T-cell (primary cell): Measurements from ENCODE around the gene PINLYP. TPM values are rescaled to one million over a fixed set of nuclear protein-coding genes. Genes with fewer than 3 reads are reported as not detected.
A peak's percentile ranks its signal among the peaks of the same experiment; 100 is the strongest.

ENCODE experiments used
- ATAC-seq, 4 experiments: fragments of 200-7000 bp in 3 of 4; fragments of 150-1000 bp in 1 of 4; cut with Tn5 transposase; replicated peaks in 1 of 4; 1 replicate in 3 of 4; 2 replicates in 1 of 4; pipeline ENCODE4 v1.10.0; 2021; ENCODE audit warnings: moderate library complexity in 3 of 4, mild to moderate bottlenecking in 2 of 4, moderate number of reproducible peaks in 1 of 4
- CTCF ChIA-PET, 2 donors: fragments of 300-600 bp; sonication (Branson Sonifier 250); formaldehyde crosslinking; loops; one replicate each; lab custom pipeline; 2022; ENCODE audit warnings: antibody characterized with exemption in 2 of 2; lab: Charles Lee
- POLR2A ChIA-PET, 2 donors: fragments of 300-600 bp; sonication (Branson Sonifier 250); formaldehyde crosslinking; loops; one replicate each; lab custom pipeline; 2022; ENCODE audit warnings: antibody characterized with exemption in 2 of 2; lab: Charles Lee
- DNase-seq, 35 experiments: peaks; one replicate each; pipeline versions ENCODE4 v3.0.0 to v3.0.0-alpha.2; 2013 to 2023
- H3K27ac ChIP-seq: one replicate; pipeline ENCODE4 v1.5.1; 2013; ENCODE audit warnings: low read length
- H3K27me3 ChIP-seq, 2 experiments: replicated peaks in 1 of 2; 1 replicate in 1 of 2; 2 replicates in 1 of 2; pipeline versions ENCODE4 v1.6.1 to v1.7.0; 2013; ENCODE audit warnings: low read length in 1 of 2, mixed read lengths in 1 of 2; ENCODE audit not compliant: control insufficient read depth in 2 of 2, insufficient read depth in 2 of 2; ENCODE audit errors: extremely low read depth in 1 of 2
- H3K36me3 ChIP-seq, 2 donors: 1 replicate in 1 of 2; 2 replicates in 1 of 2; pipeline versions ENCODE4 v1.6.1 to v1.7.0; 2013; ENCODE audit warnings: low read length in 1 of 2; ENCODE audit not compliant: control insufficient read depth in 2 of 2, insufficient read depth in 1 of 2; ENCODE audit errors: extremely low read depth in 1 of 2
- H3K4me1 ChIP-seq, 2 experiments: 1 replicate in 1 of 2; 2 replicates in 1 of 2; pipeline versions ENCODE4 v1.6.1 to v1.7.0; 2013; ENCODE audit warnings: low read length in 2 of 2, mixed read lengths in 1 of 2; ENCODE audit not compliant: insufficient read depth in 2 of 2, control insufficient read depth in 1 of 2; ENCODE audit errors: extremely low read depth in 1 of 2
- H3K4me3 ChIP-seq, 2 donors: 1 replicate in 1 of 2; 2 replicates in 1 of 2; pipeline versions ENCODE4 v1.5.1 to v1.7.0; 2013; ENCODE audit warnings: mild to moderate bottlenecking in 2 of 2, low read length in 1 of 2, moderate library complexity in 1 of 2; ENCODE audit not compliant: control insufficient read depth in 1 of 2; ENCODE audit errors: extremely low read depth in 1 of 2
- H3K9me3 ChIP-seq: 2 replicates; pipeline ENCODE4 v1.7.0; 2013
- H3K27ac Mint-ChIP-seq, 2 donors: one replicate each; pipeline ENCODE4 v1.8.0; 2020 to 2021; ENCODE audit warnings: mild to moderate bottlenecking in 2 of 2, mixed read lengths in 2 of 2
- H3K27me3 Mint-ChIP-seq, 2 donors: one replicate each; pipeline ENCODE4 v1.8.0; 2021 to 2022; ENCODE audit warnings: mixed read lengths in 2 of 2
- H3K36me3 Mint-ChIP-seq: one replicate; pipeline ENCODE4 v1.8.0; 2021; ENCODE audit warnings: mixed read lengths
- H3K4me1 Mint-ChIP-seq, 3 donors: one replicate each; pipeline ENCODE4 v1.8.0; 2020 to 2022; ENCODE audit warnings: mixed read lengths in 3 of 3, mild to moderate bottlenecking in 1 of 3
- H3K4me3 Mint-ChIP-seq, 3 donors: one replicate each; pipeline ENCODE4 v1.8.0; 2020 to 2022; ENCODE audit warnings: mild to moderate bottlenecking in 3 of 3, mixed read lengths in 3 of 3, moderate library complexity in 3 of 3
- H3K9me3 Mint-ChIP-seq, 3 donors: one replicate each; pipeline ENCODE4 v1.8.0; 2020 to 2022; ENCODE audit warnings: mixed read lengths in 3 of 3
- WGBS: methylation state at CpG from one replicate; pipeline ENCODE4 v1.1.5; 2013; ENCODE audit warnings: missing lambda C conversion rate; ENCODE audit not compliant: insufficient coverage; 5-methylcytosine and 5-hydroxymethylcytosine counted together
- total RNA-seq, 35 experiments: library from RNA in 6 of 35; stranded (reverse) in 6 of 35; fragments of 120-200 nt in 1 of 35; gene quantifications; one replicate each; pipeline versions ENCODE4 v1.2.1 to v1.2.4 and lab custom pipeline; 2013 to 2026

Gene PINLYP
- total RNA-seq, 5 donors from 2014 or later (not counting 1 experiment from before 2014, with no cell fraction given), result 0.28 to 2.5 (median 1.5) TPM

- H3K9me3 ChIP-seq, result no peaks in the 10 kb centered on the region
- peaks cover 0 to 9% of the 10 kb centered on the region in 2 donors for H3K36me3 ChIP-seq
- DNase-seq, result no peak
- no peaks in the 10 kb centered on the region for H3K9me3 Mint-ChIP-seq
- H3K4me3 Mint-ChIP-seq, result no peak overlapping the region
- peaks cover 43 to 46% (median 44%) of the 10 kb centered on the region in 3 donors for H3K4me1 Mint-ChIP-seq
- H3K27ac Mint-ChIP-seq, result peak overlapping the region; percentile 81 to 82
- H3K36me3 Mint-ChIP-seq, result peaks cover 13% of the 10 kb centered on the region
- H3K27ac ChIP-seq, result no peak overlapping the region
- no peaks in the 10 kb centered on the region for H3K27me3 Mint-ChIP-seq
- ATAC-seq, result peak in 1 of 4 experiments; percentile 18
- H3K4me1 ChIP-seq, result peaks cover 7 to 28% of the 10 kb centered on the region in 2 experiments
- ChIA-PET POLR2A (no interaction called here), CTCF (interaction anchor here in 1 of 2 donors (1.0 kb wide), 1 partner anchor 15 kb away, joined by 5 read pairs; no protein-coding TSS in a partner anchor)
- no peaks in the 10 kb centered on the region for H3K27me3 ChIP-seq
- no peak overlapping the region for H3K4me3 ChIP-seq
- 71% methylated on average over 4 of the region's 5 CpGs for WGBS
Measured at GRCh38 chr19:43570174-43570791, 5.3 kb upstream of the PINLYP start.

GRCh38 chr19:43572171-43572588 lies 3.4 kb upstream of the PINLYP start:
- POLR2A ChIA-PET, result interaction anchor here in 1 of 2 donors (0.7 kb wide), 1 partner anchor 10 kb away, joined by 3 read pairs; no protein-coding TSS in a partner anchor
- H3K27me3 Mint-ChIP-seq, result no peaks in the 10 kb centered on the region
- H3K4me3 ChIP-seq, result no peak overlapping the region
- no peaks in the 10 kb centered on the region for H3K9me3 ChIP-seq
- no peak overlapping the region for H3K4me3 Mint-ChIP-seq
- H3K4me1 Mint-ChIP-seq, result peaks cover 44 to 57% (median 48%) of the 10 kb centered on the region in 3 donors
- CTCF ChIA-PET, result interaction anchor here in 1 of 2 donors (2.1 kb wide), 1 partner anchor 22 kb away, joined by 6 read pairs; no protein-coding TSS in a partner anchor
- peaks cover 10% of the 10 kb centered on the region for H3K36me3 Mint-ChIP-seq
- 100% methylated on average over 1 of the region's 3 CpGs for WGBS
- peak overlapping the region; percentile 29 to 63 for H3K27ac Mint-ChIP-seq
- ATAC-seq (no peak), DNase-seq (no peak)
- H3K27ac ChIP-seq, result no peak overlapping the region
- H3K9me3 Mint-ChIP-seq, result no peaks in the 10 kb centered on the region
- H3K27me3 ChIP-seq, result peaks cover 0 to 11% of the 10 kb centered on the region in 2 experiments
- H3K4me1 ChIP-seq, result peaks cover 10 to 37% of the 10 kb centered on the region in 2 experiments
- H3K36me3 ChIP-seq, result peaks cover 0 to 9% of the 10 kb centered on the region in 2 donors

GRCh38 chr19:43574424-43575155 lies 1.0 kb upstream of the PINLYP start:
- H3K4me3 ChIP-seq, result peak overlapping the region; percentile 98 to 99
- 34% methylated on average over 8 of the region's 12 CpGs for WGBS
- peaks cover 10 to 40% of the 10 kb centered on the region in 2 experiments for H3K4me1 ChIP-seq
- ChIA-PET CTCF (interaction anchor here (0.6 to 2.8 kb wide), 9 partner anchors 10 to 77 kb away, joined by 3 to 8 read pairs (median 5); partner anchors contain the start of genes IRGQ (in 1 of the 2) and ZNF576 (in 1 of the 2)), POLR2A (interaction anchor here in 1 of 2 donors (0.8 kb wide), 1 partner anchor 20 kb away, joined by 4 read pairs; no protein-coding TSS in a partner anchor)
- Mint-ChIP-seq H3K4me1 (peaks cover 45 to 64% (median 46%) of the 10 kb centered on the region in 3 donors), H3K36me3 (peaks cover 10% of the 10 kb centered on the region), H3K9me3 (no peaks in the 10 kb centered on the region), H3K27ac (peak overlapping the region; percentile 93 to 94), H3K27me3 (no peaks in the 10 kb centered on the region), H3K4me3 (peak overlapping the region; percentile 95 to 99 (median 96))
- H3K9me3 ChIP-seq, result no peaks in the 10 kb centered on the region
- H3K36me3 ChIP-seq, result peaks cover 0 to 9% of the 10 kb centered on the region in 2 donors
- H3K27ac ChIP-seq, result peak overlapping the region; percentile 94
- H3K27me3 ChIP-seq, result peaks cover 0 to 11% of the 10 kb centered on the region in 2 experiments
- DNase-seq (no peak), ATAC-seq (no peak)

- ChIA-PET CTCF (interaction anchor here (1.4 to 2.8 kb wide), 2 partner anchors 20 to 21 kb away, joined by 7 to 8 read pairs; partner anchors contain the start of genes IRGQ (in 1 of the 2) and ZNF576 (in 1 of the 2)), POLR2A (no interaction called here)
- peak overlapping the region; percentile 94 for H3K27ac ChIP-seq
- H3K36me3 ChIP-seq, result peaks cover 0 to 9% of the 10 kb centered on the region in 2 donors
- no peaks in the 10 kb centered on the region for H3K9me3 Mint-ChIP-seq
- peak in 1 of 35 experiments; percentile 23 for DNase-seq
- no peaks in the 10 kb centered on the region for H3K9me3 ChIP-seq
- peak in 1 of 4 experiments; percentile 14 for ATAC-seq
- peak overlapping the region; percentile 48 to 52 for H3K4me3 ChIP-seq
- peak overlapping the region; percentile 55 to 94 for H3K27ac Mint-ChIP-seq
- peaks cover 37 to 57% (median 37%) of the 10 kb centered on the region in 3 donors for H3K4me1 Mint-ChIP-seq
- H3K27me3 Mint-ChIP-seq, result no peaks in the 10 kb centered on the region
- H3K36me3 Mint-ChIP-seq, result peaks cover 8% of the 10 kb centered on the region
- WGBS, result 84% methylated on average over 32 of the region's 37 CpGs
- H3K4me1 ChIP-seq, result peaks cover 14 to 51% of the 10 kb centered on the region in 2 experiments
- peak overlapping the region; percentile 95 to 99 (median 96) for H3K4me3 Mint-ChIP-seq
- H3K27me3 ChIP-seq, result peaks cover 0 to 11% of the 10 kb centered on the region in 2 experiments
Measured at GRCh38 chr19:43575955-43576878, 616 bp downstream of the PINLYP start.

GRCh38 chr19:43578787-43579186 lies 3.2 kb downstream of the PINLYP start:
- Histone ChIP-seq H3K36me3 (peaks cover 0 to 7% of the 10 kb centered on the region in 2 donors), H3K27me3 (peaks cover 0 to 11% of the 10 kb centered on the region in 2 experiments), H3K4me3 (no peak overlapping the region), H3K9me3 (no peaks in the 10 kb centered on the region), H3K27ac (no peak overlapping the region), H3K4me1 (peaks cover 14 to 46% of the 10 kb centered on the region in 2 experiments)
- ATAC-seq (no peak), DNase-seq (no peak)
- 86% methylated on average over 1 of the region's 3 CpGs for WGBS
- Mint-ChIP-seq H3K36me3 (no peaks in the 10 kb centered on the region), H3K9me3 (no peaks in the 10 kb centered on the region), H3K27me3 (no peaks in the 10 kb centered on the region), H3K4me1 (peaks cover 22 to 52% (median 26%) of the 10 kb centered on the region in 3 donors), H3K4me3 (peak overlapping the region in 2 of 3 donors; percentile 37 to 76), H3K27ac (peak overlapping the region in 1 of 2 donors; percentile 53)
- POLR2A ChIA-PET, result interaction anchor here in 1 of 2 donors (0.6 kb wide), 1 partner anchor 164 kb away, joined by 3 read pairs; no protein-coding TSS in a partner anchor
- CTCF ChIA-PET, result no interaction called here
